ENCODE data around the gene PEAK3.

GRCh38 chr19:2268861-2269243 is 13.1 kb downstream of the PEAK3 start:
- TF ChIP-seq CTCF (IDR thresholded peaks at IDR 0.05; ENCODE audit: poor library complexity) (no peak), EZH2phosphoT487 (IDR thresholded peaks at IDR 0.05; ENCODE audit: low read depth, severe bottlenecking, unreplicated experiment) (no peak)

Data from hepatocyte (in vitro differentiated cells).